GM12892 (cell line): ENCODE results near the gene COX8C.

Experiments used
- DNase-seq: peaks from one replicate; pipeline ENCODE4 v3.0.0; 2011; ENCODE audit not compliant: insufficient read length
- FAIRE-seq: peaks from 2 replicates; lab custom pipeline; 2011; peaks lifted over from hg19 to GRCh38; lab: Jason Lieb, UNC
- POLR2A ChIP-seq: IDR thresholded peaks from 2 replicates; pipeline ENCODE4 v1.6.1; 2011; ENCODE audit warnings: low read depth, low read length, control low read depth
- POLR2AphosphoS5 ChIP-seq: IDR thresholded peaks from 2 replicates; pipeline ENCODE4 v1.6.1; 2011; ENCODE audit warnings: low read depth, low read length, control low read depth
- TAF1 ChIP-seq: IDR thresholded peaks from 2 replicates; pipeline ENCODE4 v1.6.1; 2011; ENCODE audit warnings: low read depth, mild to moderate bottlenecking, control low read depth, low read length, borderline replicate concordance

The COX8C gene

GRCh38 chr14:93309427-93309966 lies 37.5 kb upstream of the COX8C start:
- FAIRE-seq (no peak), DNase-seq (no peak)
- TF ChIP-seq POLR2AphosphoS5 (no peak), TAF1 (no peak)

GRCh38 chr14:93311082-93311481 lies 35.9 kb upstream of the COX8C start:
- DNase-seq, result no peak
- TF ChIP-seq POLR2AphosphoS5 (no peak), TAF1 (no peak), POLR2A (no peak)
- no peak for FAIRE-seq

GRCh38 chr14:93315575-93315974 lies 31.4 kb upstream of the COX8C start:
- DNase-seq, result no peak
- FAIRE-seq, result no peak
- no peak for TF ChIP-seq POLR2AphosphoS5
- no peak for TF ChIP-seq TAF1
- no peak for TF ChIP-seq POLR2A

- TF ChIP-seq POLR2A, result no peak
- TF ChIP-seq POLR2AphosphoS5, result no peak
- no peak for TF ChIP-seq TAF1
- DNase-seq (no peak), FAIRE-seq (peak; percentile 17)
Observed at GRCh38 chr14:93316716-93317115, 30.3 kb upstream of the COX8C start.

GRCh38 chr14:93317210-93317874 lies 29.6 kb upstream of the COX8C start:
- FAIRE-seq (no peak), DNase-seq (no peak)
- TF ChIP-seq POLR2AphosphoS5, result no peak
- TF ChIP-seq TAF1, result no peak
- no peak for TF ChIP-seq POLR2A

GRCh38 chr14:93317875-93318807 lies 28.8 kb upstream of the COX8C start:
- no peak for TF ChIP-seq TAF1
- no peak for TF ChIP-seq POLR2AphosphoS5
- no peak for TF ChIP-seq POLR2A
- DNase-seq (no peak), FAIRE-seq (no peak)

- no peak for TF ChIP-seq TAF1
- TF ChIP-seq POLR2A, result no peak
- no peak for TF ChIP-seq POLR2AphosphoS5
- FAIRE-seq (peak; percentile 73), DNase-seq (no peak)
Observed at GRCh38 chr14:93318927-93319326, 28.1 kb upstream of the COX8C start.

- TF ChIP-seq POLR2A (no peak), TAF1 (no peak), POLR2AphosphoS5 (no peak)
- FAIRE-seq, result peak; percentile 40
Observed at GRCh38 chr14:93319494-93319893, 27.5 kb upstream of the COX8C start.

GRCh38 chr14:93319958-93320357 lies 27.0 kb upstream of the COX8C start:
- DNase-seq (no peak), FAIRE-seq (peak; percentile 44)

More at GRCh38 chr14:93319494-93319893, 27.5 kb upstream of the COX8C start:
- no peak for DNase-seq

GRCh38 chr14:93320489-93320888 lies 26.5 kb upstream of the COX8C start:
- FAIRE-seq (peak; percentile 63), DNase-seq (no peak)
- TF ChIP-seq POLR2AphosphoS5 (no peak), POLR2A (no peak), TAF1 (no peak)

More at GRCh38 chr14:93319958-93320357, 27.0 kb upstream of the COX8C start:
- TF ChIP-seq POLR2AphosphoS5, result no peak
- TF ChIP-seq TAF1, result no peak
- TF ChIP-seq POLR2A, result no peak

- FAIRE-seq (no peak), DNase-seq (no peak)
- TF ChIP-seq POLR2A (no peak), POLR2AphosphoS5 (no peak), TAF1 (no peak)
Observed at GRCh38 chr14:93322929-93323599, 23.9 kb upstream of the COX8C start.
